HepG2 (cell line): Measurements from ENCODE around the gene PCYT2. TPM values are rescaled to one million over a fixed set of nuclear protein-coding genes. Genes with fewer than 3 reads are reported as not detected.

Source experiments
- AHDC1 ChIP-seq: sonication (generic); formaldehyde crosslinking; IDR thresholded peaks from 2 replicates; pipeline ENCODE4 v1.5.1; 2020; ENCODE audit warnings: mild to moderate bottlenecking, missing genetic modification reagents, borderline replicate concordance
- ASH2L ChIP-seq: fragments of 300-600, 200-600 bp; sonication (generic); IDR thresholded peaks from 2 replicates; pipeline ENCODE4 v1.7.0; 2017; ENCODE audit warnings: low read depth, mild to moderate bottlenecking, moderate library complexity, mixed read lengths, low read length; ENCODE audit not compliant: insufficient read length
- BATF2 ChIP-seq: sonication (generic); formaldehyde crosslinking; IDR thresholded peaks from 2 replicates; pipeline ENCODE4 v1.8.0; 2022; ENCODE audit warnings: mild to moderate bottlenecking, missing genetic modification reagents, moderate library complexity
- CBFB ChIP-seq: sonication (generic); formaldehyde crosslinking; IDR thresholded peaks from 2 replicates; pipeline ENCODE4 v1.4.0; 2020; ENCODE audit warnings: missing genetic modification reagents
- FOSL1 ChIP-seq: sonication (generic); formaldehyde crosslinking; IDR thresholded peaks from 2 replicates; pipeline ENCODE4 v1.9.0; 2021; ENCODE audit warnings: missing genetic modification reagents, borderline replicate concordance
- GTF3A ChIP-seq: sonication (generic); formaldehyde crosslinking; conservative IDR thresholded peaks from 2 replicates; pipeline ENCODE4 v1.4.0; 2020; ENCODE audit warnings: mild to moderate bottlenecking, missing genetic modification reagents
- IKZF1 ChIP-seq: fragments of 450-650 bp; IDR thresholded peaks from 2 replicates; pipeline ENCODE4 v1.7.1; 2016
- IRX3 ChIP-seq: sonication (generic); formaldehyde crosslinking; IDR thresholded peaks from 2 replicates; pipeline ENCODE4 v1.8.1; 2023; ENCODE audit warnings: mild to moderate bottlenecking, low read depth, missing genetic modification reagents, borderline replicate concordance
- KMT2B ChIP-seq: IDR thresholded peaks from 2 replicates; pipeline ENCODE4 v1.6.1; 2016; ENCODE audit warnings: missing genetic modification reagents, missing compliant biosample characterization
- MEIS1 ChIP-seq: sonication (generic); formaldehyde crosslinking; IDR thresholded peaks from 2 replicates; pipeline ENCODE4 v1.9.0; 2021; ENCODE audit warnings: mild to moderate bottlenecking, missing genetic modification reagents, moderate library complexity, borderline replicate concordance
- MTA3 ChIP-seq: sonication (generic); formaldehyde crosslinking; IDR thresholded peaks from 2 replicates; pipeline ENCODE4 v1.4.0; 2020; ENCODE audit warnings: missing genetic modification reagents
- NR2F1 ChIP-seq, 2 experiments: fragments of 450-650 bp in 1 of 2; formaldehyde crosslinking in 1 of 2; IDR thresholded peaks; 2 replicates each; pipeline versions ENCODE4 v1.5.0 to v1.6.1; 2016 to 2020; ENCODE audit warnings: mild to moderate bottlenecking in 1 of 2, missing compliant biosample characterization in 1 of 2, missing genetic modification reagents in 1 of 2, moderate library complexity in 1 of 2
- PCBP2 ChIP-seq: fragments of 200-400 bp; formaldehyde crosslinking; optimal IDR thresholded peaks from 2 replicates; pipeline ENCODE3; 2018; ENCODE audit warnings: low read length, low read depth; ENCODE audit not compliant: poor library complexity, severe bottlenecking
- SOX13 ChIP-seq, 3 experiments: fragments of 450-650 bp in 1 of 3; sonication (generic) in 1 of 3; formaldehyde crosslinking in 1 of 3; IDR thresholded peaks in 2 of 3; conservative IDR thresholded peaks in 1 of 3; 2 replicates each; pipeline versions ENCODE4 v1.5.0 to v1.6.1; 2016 to 2020; ENCODE audit warnings: antibody characterized with exemption in 1 of 3, mild to moderate bottlenecking in 1 of 3, missing compliant biosample characterization in 1 of 3, missing genetic modification reagents in 1 of 3, moderate library complexity in 1 of 3
- TCF7L2 ChIP-seq: IDR thresholded peaks from 2 replicates; pipeline ENCODE4 v1.6.1; 2011; ENCODE audit warnings: mild to moderate bottlenecking, low read depth, low read length, moderate library complexity
- ZNF296 ChIP-seq: sonication (generic); formaldehyde crosslinking; conservative IDR thresholded peaks from 2 replicates; pipeline ENCODE4 v1.5.0; 2020; ENCODE audit warnings: mild to moderate bottlenecking, missing genetic modification reagents
- ZNF501 ChIP-seq: sonication (generic); formaldehyde crosslinking; IDR thresholded peaks from 2 replicates; pipeline ENCODE4 v1.5.1; 2020; ENCODE audit warnings: mild to moderate bottlenecking, moderate library complexity, missing genetic modification reagents
- ZNF558 ChIP-seq: sonication (generic); formaldehyde crosslinking; IDR thresholded peaks from 2 replicates; pipeline ENCODE4 v1.9.0; 2022; ENCODE audit warnings: mild to moderate bottlenecking, missing genetic modification reagents, borderline replicate concordance
- polyA plus RNA-seq, 8 experiments: library from polyadenylated mRNA; depleted of rRNA in 3 of 8; stranded (reverse) in 7 of 8; unstranded in 1 of 8; fragments of >200 nt; fragmentation: Illumina TruSeq in 4 of 8; extraction: Trizol in 4 of 8; gene quantifications; 2 replicates each; pipeline versions ENCODE4 v1.2.1 to v1.2.3, GENCODE V29; 2011 to 2016; ENCODE audit warnings: low read depth in 4 of 8, missing spikeins in 1 of 8, mixed read lengths in 1 of 8; ENCODE audit not compliant: insufficient read depth in 1 of 8
- total RNA-seq, 5 experiments: library from RNA; depleted of rRNA; stranded (reverse); fragments of >200 nt; fragmentation: Illumina TruSeq; extraction: Trizol; gene quantifications; 2 replicates each; pipeline ENCODE4 v1.2.3, GENCODE V29; 2016; ENCODE audit warnings: low read depth in 1 of 5
- TF ChIP-seq, protein P1 (sequence below): sonication (generic); formaldehyde crosslinking; IDR thresholded peaks from 2 replicates; pipeline ENCODE4 v1.8.1; 2022; ENCODE audit warnings: mild to moderate bottlenecking, missing genetic modification reagents
- TF ChIP-seq, protein P2 (sequence below): sonication (generic); formaldehyde crosslinking; IDR thresholded peaks from 2 replicates; pipeline ENCODE4 v1.5.1; 2020; ENCODE audit warnings: missing genetic modification reagents, mild to moderate bottlenecking, borderline replicate concordance

The PCYT2 gene
- total and polyA plus RNA-seq, 2 of the 13 experiments (the other 11 are each of a cell fraction or from before 2014, with no cell fraction given), result 147 to 297 TPM

GRCh38 chr17:81927653-81928543, 16.7 kb upstream of the PCYT2 start, which contains the start of gene MAFG (continued):
- TF ChIP-seq KMT2B, result no peak
- peak; percentile 19 for TF ChIP-seq CBFB (CRISPR knock-in tag)
- no peak for TF ChIP-seq PCBP2
- no peak for TF ChIP-seq SOX13 (IDR thresholded peaks at IDR 0.05)
- TF ChIP-seq SOX13 (CRISPR knock-in tag; conservative IDR thresholded peaks at IDR 0.05 in 1 of 2, IDR thresholded peaks at IDR 0.05 in 1 of 2), result peak in 1 of 2 experiments; percentile 31; a peak in 1 of 4 replicates
- TF ChIP-seq MEIS1 (CRISPR knock-in tag), result peak; percentile 69; the same call in 1 of the 2 replicates
- TF ChIP-seq FOSL1, result no peak
- no peak for TF ChIP-seq BATF2 (CRISPR knock-in tag)
- peak; percentile 63; the same call in 1 of the 2 replicates for TF ChIP-seq ZNF501 (CRISPR knock-in tag)
- TF ChIP-seq IRX3 (CRISPR knock-in tag), result no peak
- peak; percentile 86 for TF ChIP-seq ASH2L
- no peak for TF ChIP-seq IKZF1
- no peak for TF ChIP-seq NR2F1 (CRISPR knock-in tag; IDR thresholded peaks at IDR 0.05)
- TF ChIP-seq ZNF296 (CRISPR knock-in tag), result no peak
- TF ChIP-seq, protein P1, sequence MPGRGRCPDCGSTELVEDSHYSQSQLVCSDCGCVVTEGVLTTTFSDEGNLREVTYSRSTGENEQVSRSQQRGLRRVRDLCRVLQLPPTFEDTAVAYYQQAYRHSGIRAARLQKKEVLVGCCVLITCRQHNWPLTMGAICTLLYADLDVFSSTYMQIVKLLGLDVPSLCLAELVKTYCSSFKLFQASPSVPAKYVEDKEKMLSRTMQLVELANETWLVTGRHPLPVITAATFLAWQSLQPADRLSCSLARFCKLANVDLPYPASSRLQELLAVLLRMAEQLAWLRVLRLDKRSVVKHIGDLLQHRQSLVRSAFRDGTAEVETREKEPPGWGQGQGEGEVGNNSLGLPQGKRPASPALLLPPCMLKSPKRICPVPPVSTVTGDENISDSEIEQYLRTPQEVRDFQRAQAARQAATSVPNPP (CRISPR knock-in tag), result no peak
- 0 out of 2 replicates have a peak, but pooled peaks have one; percentile 47 for TF ChIP-seq GTF3A (CRISPR knock-in tag)
- TF ChIP-seq, protein P2, sequence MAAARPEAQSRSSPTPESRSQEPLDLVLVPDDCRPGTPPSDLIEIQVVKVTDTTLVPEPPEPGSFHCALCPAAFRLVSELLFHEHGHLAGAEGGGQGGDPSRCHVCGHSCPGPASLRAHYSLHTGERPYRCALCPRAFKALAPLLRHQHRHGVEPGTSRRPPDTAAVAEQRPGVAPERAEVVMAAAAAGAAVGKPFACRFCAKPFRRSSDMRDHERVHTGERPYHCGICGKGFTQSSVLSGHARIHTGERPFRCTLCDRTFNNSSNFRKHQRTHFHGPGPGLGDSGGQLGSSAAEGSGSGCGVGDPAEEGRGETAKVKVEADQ, result peak; percentile 77; the same call in 1 of the 2 replicates
- TF ChIP-seq AHDC1 (CRISPR knock-in tag), result no peak
- TF ChIP-seq ZNF558 (CRISPR knock-in tag), result no peak
- no peak for TF ChIP-seq TCF7L2
- no peak for TF ChIP-seq MTA3 (CRISPR knock-in tag)
